Epithelial cell of proximal tubule (primary cell): ENCODE measurements around the gene HCAR3. TPM values are rescaled to one million over a fixed set of nuclear protein-coding genes. Genes with fewer than 3 reads are reported as not detected.
"Not testable (repeated sequence)": the region's sequence is repeated elsewhere in the genome, so short reads cannot be mapped to it uniquely, and the experiment has no call there.

Experiments
- DNase-seq: peaks from one replicate; pipeline ENCODE4 v3.0.0-alpha.2; 2011; ENCODE audit warnings: low read depth
- H3K4me3 ChIP-seq: 2 replicates; pipeline ENCODE4 v1.5.1; 2011; ENCODE audit warnings: low read depth, mild to moderate bottlenecking, low read length
- total RNA-seq: library from RNA; depleted of rRNA; stranded (reverse); fragments of >200 nt; gene quantifications from 2 replicates; pipeline ENCODE4 v1.2.3, GENCODE V29; 2015
- TF ChIP-seq, protein P1 (sequence below): conservative IDR thresholded peaks from 2 replicates; pipeline ENCODE4 v1.5.1; 2012; ENCODE audit warnings: low read depth, mild to moderate bottlenecking, low read length

HCAR3 gene
- total RNA-seq, 1 donor from 2014 or later: not detected

- TF ChIP-seq, protein P1, sequence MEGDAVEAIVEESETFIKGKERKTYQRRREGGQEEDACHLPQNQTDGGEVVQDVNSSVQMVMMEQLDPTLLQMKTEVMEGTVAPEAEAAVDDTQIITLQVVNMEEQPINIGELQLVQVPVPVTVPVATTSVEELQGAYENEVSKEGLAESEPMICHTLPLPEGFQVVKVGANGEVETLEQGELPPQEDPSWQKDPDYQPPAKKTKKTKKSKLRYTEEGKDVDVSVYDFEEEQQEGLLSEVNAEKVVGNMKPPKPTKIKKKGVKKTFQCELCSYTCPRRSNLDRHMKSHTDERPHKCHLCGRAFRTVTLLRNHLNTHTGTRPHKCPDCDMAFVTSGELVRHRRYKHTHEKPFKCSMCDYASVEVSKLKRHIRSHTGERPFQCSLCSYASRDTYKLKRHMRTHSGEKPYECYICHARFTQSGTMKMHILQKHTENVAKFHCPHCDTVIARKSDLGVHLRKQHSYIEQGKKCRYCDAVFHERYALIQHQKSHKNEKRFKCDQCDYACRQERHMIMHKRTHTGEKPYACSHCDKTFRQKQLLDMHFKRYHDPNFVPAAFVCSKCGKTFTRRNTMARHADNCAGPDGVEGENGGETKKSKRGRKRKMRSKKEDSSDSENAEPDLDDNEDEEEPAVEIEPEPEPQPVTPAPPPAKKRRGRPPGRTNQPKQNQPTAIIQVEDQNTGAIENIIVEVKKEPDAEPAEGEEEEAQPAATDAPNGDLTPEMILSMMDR: no peak
- DNase-seq: no peak
- H3K4me3 ChIP-seq: no peak overlapping the region
Measured at GRCh38 chr12:122721057-122721545, 4.5 kb upstream of the HCAR3 start.

- not testable (repeated sequence) for H3K4me3 ChIP-seq, DNase-seq
Measured at GRCh38 chr12:122715211-122715610, 1.4 kb downstream of the HCAR3 start.

DNA sequence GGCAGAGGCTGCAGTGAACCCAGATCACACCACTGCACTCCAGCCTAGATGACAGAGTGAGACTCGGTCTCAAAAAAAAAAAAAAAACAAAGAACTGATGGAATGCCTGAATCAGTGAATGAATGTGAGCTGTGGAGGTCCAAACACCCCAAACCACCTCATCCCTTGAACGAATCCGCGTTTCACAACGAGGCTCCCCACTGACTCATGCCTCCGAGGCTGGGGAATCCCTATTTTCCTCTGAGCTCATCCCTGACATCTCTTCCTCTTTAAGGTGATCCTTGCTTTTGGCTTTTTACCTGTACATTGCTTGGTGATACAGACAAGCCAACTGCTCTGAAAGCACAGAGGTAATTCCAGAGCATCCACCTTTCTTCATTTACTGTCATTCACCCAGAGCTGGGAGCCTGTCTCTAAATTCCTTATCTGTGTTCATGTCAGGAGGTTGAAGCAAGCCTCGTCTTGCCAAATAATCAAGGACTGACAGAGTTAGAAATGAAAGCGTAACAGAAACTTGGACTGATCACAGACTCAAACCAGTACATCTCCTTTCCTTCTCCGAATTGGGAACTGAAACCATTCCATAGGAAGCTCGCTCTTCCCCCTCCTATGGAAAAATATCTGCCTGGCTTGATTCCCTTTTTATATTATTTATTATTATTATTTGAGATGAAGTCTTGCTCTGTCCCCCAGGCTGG is 3.0 kb downstream of the HCAR3 start:
- H3K4me3 ChIP-seq, DNase-seq: not testable (repeated sequence)

DNA sequence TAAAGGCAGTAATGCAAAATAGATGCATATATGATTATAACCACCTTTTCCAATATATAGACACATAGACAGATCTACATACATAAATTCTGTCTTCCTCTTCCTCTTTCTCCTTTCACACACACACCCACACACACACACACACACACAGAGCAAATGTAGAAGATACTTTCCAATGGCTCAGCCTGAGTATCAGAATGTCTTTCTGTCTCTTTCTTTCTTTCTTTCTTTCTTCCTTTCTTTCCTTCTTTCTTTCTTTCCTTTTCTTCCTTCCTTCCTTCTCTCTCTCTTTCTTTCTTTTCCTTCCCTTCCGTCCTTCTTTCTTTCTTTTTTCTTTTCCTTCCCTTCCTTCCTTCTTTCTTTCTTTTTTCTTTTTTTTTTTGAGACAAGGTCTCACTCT is 5.3 kb downstream of the HCAR3 start:
- not testable (repeated sequence) for DNase-seq, H3K4me3 ChIP-seq

- DNase-seq, H3K4me3 ChIP-seq: not testable (repeated sequence)
Measured at GRCh38 chr12:122710341-122710740, 6.3 kb downstream of the HCAR3 start.

GRCh38 chr12:122709287-122709686 is 7.3 kb downstream of the HCAR3 start:
- not testable (repeated sequence) for DNase-seq, H3K4me3 ChIP-seq

- not testable (repeated sequence) for DNase-seq, H3K4me3 ChIP-seq
Measured at GRCh38 chr12:122703841-122704240, 12.8 kb downstream of the HCAR3 start.

- H3K4me3 ChIP-seq, DNase-seq: not testable (repeated sequence)
Measured at GRCh38 chr12:122702890-122703611, 13.6 kb downstream of the HCAR3 start, which contains the start of gene HCAR2. HCAR2 (minus strand) TSS chr12:122703357; CDS start chr12:122703283, 74 bp downstream.

- not testable (repeated sequence) for H3K4me3 ChIP-seq, DNase-seq
Measured at GRCh38 chr12:122701481-122701880, 15.1 kb downstream of the HCAR3 start.

- not testable (repeated sequence) for H3K4me3 ChIP-seq
Measured at GRCh38 chr12:122700038-122700710, 16.4 kb downstream of the HCAR3 start.

DNA sequence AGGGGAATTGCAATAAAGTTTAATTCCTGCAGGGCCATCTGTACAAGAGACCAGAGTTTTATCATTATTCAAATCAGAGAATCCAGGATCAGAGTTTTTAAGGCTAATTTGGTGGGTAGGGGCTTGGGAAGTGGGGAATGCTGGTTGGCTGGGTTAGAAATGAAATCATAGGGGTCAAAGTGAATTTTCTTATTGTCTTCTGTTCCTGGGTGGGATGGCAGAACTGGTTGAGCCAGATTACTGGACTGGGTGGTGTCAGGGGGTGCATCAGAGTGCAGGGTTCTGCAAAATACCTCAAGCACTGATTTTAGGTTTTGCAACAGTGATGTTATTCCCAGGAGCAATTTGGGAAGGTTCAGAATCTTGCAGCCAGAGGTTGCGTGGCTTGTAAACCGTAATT is 19.7 kb downstream of the HCAR3 start:
- DNase-seq: not testable (repeated sequence)

More at GRCh38 chr12:122700038-122700710, 16.4 kb downstream of the HCAR3 start:
- DNase-seq: not testable (repeated sequence)

DNA sequence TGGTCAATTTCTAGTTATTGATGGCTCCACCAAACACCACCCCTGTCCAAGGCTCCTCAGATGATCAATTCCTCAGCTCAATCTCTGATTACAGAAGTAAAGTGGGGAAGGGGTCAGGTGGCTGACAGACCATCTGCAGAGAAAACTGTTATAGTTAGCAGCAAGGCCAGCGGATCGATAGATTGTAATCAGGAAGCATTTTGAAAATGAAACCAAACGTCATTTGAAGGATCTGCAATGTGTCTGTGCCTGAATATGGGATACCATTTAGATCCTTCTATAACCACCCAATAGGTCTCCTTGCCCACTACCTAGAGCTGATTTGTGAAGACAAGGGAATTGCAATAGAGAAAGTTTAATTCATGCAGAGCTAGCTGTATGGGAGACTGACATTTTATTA is 25.0 kb downstream of the HCAR3 start:
- no peak for DNase-seq
- no peak overlapping the region for H3K4me3 ChIP-seq
- TF ChIP-seq, protein P1: no peak

More for the DNA sequence above, 19.7 kb downstream of the HCAR3 start:
- H3K4me3 ChIP-seq: not testable (repeated sequence)
